IMR-90 (cell line): Measurements from ENCODE around the gene PPAT.

ENCODE experiments used
- TF ChIP-seq, protein P1 (sequence below): conservative IDR thresholded peaks from 2 replicates; pipeline ENCODE4 v1.5.1; 2012; ENCODE audit warnings: mild to moderate bottlenecking, low read depth, low read length, improper control_type of control experiment
- TF ChIP-seq, protein P2 (sequence below): fragments of 150-350 bp; IDR thresholded peaks from 2 replicates; pipeline ENCODE4 v1.6.1; 2017; ENCODE audit warnings: mild to moderate bottlenecking, antibody characterized with exemption, low read length, low read depth

DNA sequence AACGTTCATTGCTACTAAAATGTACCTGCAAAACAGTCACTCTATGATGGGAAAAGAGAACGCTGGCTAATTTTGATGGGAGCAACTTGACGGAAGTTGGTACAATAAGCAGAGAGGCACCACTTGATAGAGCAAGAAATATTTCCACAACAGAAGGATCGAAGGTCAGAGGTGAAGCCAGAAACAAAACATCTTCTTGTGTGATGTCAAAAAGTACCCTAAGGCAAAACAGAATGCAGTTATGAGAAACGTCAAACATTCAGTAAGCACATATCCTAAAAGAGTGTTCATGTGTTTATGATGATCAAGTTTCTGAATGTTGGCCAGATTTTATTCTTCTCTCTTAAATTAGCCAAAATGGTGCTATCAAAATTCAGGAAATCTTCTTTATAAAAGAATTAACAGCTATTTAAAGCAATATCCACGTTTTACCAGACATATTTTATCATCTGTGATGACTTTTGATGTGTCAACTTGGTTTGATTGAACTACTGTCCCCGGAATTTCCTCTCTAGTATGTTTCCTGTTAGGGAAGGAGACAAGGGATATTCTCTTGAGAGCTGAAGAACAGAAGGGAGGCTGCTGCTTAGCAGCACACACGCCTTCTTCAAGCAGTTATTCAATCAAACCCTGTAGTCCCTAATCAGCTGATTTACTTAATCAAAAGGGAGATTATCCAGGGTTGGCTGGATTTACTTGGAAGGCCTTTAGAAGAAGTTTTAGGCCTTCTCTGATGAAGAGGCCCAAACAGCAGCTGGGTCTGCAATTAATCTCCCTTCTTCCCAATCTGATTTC lies 63.8 kb downstream of the PPAT start:
- TF ChIP-seq, protein P1, sequence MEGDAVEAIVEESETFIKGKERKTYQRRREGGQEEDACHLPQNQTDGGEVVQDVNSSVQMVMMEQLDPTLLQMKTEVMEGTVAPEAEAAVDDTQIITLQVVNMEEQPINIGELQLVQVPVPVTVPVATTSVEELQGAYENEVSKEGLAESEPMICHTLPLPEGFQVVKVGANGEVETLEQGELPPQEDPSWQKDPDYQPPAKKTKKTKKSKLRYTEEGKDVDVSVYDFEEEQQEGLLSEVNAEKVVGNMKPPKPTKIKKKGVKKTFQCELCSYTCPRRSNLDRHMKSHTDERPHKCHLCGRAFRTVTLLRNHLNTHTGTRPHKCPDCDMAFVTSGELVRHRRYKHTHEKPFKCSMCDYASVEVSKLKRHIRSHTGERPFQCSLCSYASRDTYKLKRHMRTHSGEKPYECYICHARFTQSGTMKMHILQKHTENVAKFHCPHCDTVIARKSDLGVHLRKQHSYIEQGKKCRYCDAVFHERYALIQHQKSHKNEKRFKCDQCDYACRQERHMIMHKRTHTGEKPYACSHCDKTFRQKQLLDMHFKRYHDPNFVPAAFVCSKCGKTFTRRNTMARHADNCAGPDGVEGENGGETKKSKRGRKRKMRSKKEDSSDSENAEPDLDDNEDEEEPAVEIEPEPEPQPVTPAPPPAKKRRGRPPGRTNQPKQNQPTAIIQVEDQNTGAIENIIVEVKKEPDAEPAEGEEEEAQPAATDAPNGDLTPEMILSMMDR: no peak
- TF ChIP-seq, protein P2, sequence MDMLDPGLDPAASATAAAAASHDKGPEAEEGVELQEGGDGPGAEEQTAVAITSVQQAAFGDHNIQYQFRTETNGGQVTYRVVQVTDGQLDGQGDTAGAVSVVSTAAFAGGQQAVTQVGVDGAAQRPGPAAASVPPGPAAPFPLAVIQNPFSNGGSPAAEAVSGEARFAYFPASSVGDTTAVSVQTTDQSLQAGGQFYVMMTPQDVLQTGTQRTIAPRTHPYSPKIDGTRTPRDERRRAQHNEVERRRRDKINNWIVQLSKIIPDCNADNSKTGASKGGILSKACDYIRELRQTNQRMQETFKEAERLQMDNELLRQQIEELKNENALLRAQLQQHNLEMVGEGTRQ: no peak
